ENCODE measurements around the gene APOBR.
"Not testable (repeated sequence)": the region's sequence is repeated elsewhere in the genome, so short reads cannot be mapped to it uniquely, and the experiment has no call there.

The APOBR gene

GRCh38 chr16:28495795-28496749 is 1.6 kb downstream of the APOBR start:
- H3K27ac ChIP-seq = no peak overlapping the region
- TF ChIP-seq CTCF (conservative IDR thresholded peaks at IDR 0.05) = no peak

DNA sequence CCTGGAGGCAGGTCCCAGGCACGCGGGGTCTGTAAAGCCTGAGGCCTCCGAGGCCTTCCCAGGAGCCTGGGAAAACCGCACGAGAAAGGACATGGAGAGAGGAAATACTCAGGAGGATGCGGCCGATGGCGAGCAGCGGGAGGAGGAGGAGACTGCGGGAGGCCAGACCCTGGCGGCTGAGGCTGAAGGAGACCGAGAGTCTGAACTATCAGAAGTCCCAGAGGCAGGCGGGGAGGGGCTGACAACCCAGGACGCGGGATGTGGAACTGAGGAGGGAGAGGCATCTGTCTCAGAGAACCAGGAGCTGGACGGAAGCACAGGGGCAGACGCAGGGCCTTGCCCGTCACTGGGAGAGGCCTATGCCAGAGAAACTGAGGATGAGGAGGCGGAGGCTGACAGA is 2.4 kb downstream of the APOBR start:
- H3K27ac ChIP-seq = no peak overlapping the region
- TF ChIP-seq CTCF (conservative IDR thresholded peaks at IDR 0.05) = no peak

- no peak for TF ChIP-seq CTCF (conservative IDR thresholded peaks at IDR 0.05)
- no peak overlapping the region for H3K27ac ChIP-seq
Observed at GRCh38 chr16:28497386-28497785, 2.9 kb downstream of the APOBR start.

DNA sequence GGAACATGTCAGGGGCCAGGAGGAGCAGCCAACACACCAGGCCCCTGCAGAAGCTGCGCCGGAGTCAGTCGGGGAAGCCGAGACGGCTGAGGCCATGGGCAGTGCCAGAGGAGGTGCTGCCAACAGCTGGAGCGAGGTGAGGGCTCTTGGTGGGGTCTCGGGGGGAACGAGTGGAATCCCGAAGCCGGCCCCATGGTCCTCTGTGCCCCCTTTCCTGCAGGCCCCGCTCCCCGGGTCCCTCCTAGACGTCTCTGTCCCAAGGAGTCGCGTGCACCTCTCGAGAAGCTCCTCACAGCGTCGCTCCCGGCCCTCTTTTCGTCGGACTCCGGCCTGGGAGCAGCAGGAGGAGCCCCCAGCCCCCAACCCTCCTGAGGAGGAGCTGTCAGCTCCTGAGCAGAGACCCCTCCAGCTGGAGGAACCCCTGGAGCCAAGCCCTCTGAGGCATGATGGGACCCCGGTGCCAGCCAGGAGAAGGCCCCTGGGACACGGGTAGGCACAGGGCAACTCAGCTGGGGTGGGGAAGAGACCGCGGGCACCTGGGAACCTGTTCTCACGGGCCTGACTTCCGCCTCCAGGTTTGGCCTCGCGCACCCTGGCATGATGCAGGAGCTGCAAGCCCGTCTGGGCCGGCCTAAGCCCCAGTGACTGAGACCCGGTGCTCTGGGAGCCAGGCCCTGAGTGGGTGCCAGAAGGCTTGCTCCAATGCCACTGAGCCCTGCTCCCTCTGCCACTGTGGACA is 3.6 kb downstream of the APOBR start:
- no peak overlapping the region for H3K27ac ChIP-seq
- TF ChIP-seq CTCF (conservative IDR thresholded peaks at IDR 0.05) = no peak

DNA sequence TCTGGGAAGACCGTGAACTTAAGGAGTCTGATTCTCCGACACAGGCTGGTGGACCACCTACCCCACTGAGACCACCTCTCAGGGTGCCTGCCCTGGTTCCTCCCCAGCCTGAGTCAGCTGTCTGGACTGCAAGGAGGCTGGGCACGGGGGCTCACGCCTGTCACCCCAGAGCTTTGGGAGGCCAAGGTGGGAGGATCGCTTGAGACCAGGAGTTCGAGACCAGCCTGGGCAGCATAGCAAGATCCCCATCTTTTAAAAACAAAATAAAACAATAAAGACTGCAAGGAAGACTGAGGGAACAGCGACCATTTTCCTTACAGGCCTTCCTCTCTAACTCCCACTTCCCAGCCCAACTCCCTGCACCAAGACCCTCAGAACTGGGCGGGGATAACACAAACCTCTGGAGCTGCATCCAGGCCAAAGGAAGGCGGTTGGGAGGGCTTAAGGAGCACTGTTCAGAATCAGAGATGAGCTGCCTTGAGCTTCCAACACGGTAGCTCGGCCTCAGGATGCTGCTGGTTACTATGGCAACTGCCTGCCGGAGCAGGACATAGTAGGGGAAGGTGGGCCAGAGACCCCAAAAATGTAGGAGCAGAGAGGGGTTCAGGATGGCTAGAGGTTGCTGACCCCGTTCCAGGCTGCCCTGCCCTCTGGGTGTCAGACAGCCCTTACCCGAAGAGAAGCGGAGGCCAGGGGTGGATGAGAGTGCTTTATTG is 4.4 kb downstream of the APOBR start:
- no peak overlapping the region for H3K27ac ChIP-seq
- no peak for TF ChIP-seq CTCF (conservative IDR thresholded peaks at IDR 0.05)

DNA sequence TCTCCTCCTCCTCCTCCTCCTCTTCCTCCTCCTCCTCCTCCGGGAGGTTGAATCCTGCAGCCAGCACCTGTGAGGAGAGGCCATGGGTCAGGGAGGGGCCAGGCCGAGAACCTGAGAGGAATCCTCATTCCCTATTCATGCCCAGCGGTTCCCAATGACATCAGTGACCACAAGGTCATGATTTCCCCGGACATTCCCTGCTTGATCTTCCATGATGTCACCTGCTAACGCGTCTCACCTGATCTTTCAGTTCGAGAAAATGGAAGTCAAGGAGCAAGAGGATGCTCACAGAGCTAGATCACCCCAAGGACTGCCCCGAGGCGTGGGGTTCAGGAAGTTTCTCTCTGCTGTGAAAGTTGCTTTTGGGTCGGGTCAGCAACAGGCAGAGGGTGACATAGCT is 5.4 kb downstream of the APOBR start:
- no peak for TF ChIP-seq CTCF (conservative IDR thresholded peaks at IDR 0.05)
- H3K27ac ChIP-seq = no peak overlapping the region

DNA sequence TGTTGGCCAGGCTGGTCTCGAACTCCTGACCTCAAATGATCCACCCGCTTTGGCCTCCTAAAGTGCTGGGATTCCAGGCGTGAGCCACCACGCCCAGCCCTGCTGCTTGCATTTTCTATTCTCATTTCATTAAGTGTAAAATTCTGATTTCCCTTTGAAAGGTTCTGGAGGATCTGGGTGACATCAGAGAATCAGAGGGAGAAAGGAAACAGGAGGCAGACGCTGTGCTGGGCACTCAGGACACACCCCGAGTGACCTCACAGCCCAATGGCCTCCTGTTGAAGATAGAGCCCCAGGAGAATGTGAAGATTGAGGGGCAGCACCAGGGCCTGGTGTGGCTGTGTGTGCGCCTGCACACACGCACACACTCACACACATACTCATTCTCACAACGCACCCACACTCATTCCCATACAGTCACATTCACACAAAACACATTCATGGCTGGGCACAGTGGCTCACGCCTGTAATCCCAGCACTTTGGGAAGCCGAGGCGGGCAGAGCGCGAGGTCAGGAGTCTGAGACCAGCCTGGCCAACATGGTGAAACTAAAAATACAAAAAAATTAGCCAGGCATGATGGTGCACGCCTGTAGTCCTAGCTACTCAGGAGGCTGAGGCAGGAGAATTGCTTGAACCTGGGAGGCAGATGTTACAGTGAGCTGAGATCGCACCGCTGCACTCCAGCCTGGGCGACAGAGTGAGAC is 6.2 kb downstream of the APOBR start:
- H3K27ac ChIP-seq = not testable (repeated sequence)
